ENCODE measurements around the gene KIF16B.
A peak's percentile ranks its signal among the peaks of the same experiment; 100 is the strongest.
"Not testable (repeated sequence)": the region's sequence is repeated elsewhere in the genome, so short reads cannot be mapped to it uniquely, and the experiment has no call there.

KIF16B gene

GRCh38 chr20:16590041-16590633, 16.9 kb upstream of the KIF16B start:
- no peak for DNase-seq

GRCh38 chr20:16589623-16590022, 16.4 kb upstream of the KIF16B start:
- DNase-seq, result no peak

GRCh38 chr20:16588241-16588640, 15.0 kb upstream of the KIF16B start:
- no peak for DNase-seq

- DNase-seq, result no peak
These were observed 13.8 kb upstream of the KIF16B start for GRCh38 chr20:16587066-16587465.

GRCh38 chr20:16583474-16583873, 10.2 kb upstream of the KIF16B start:
- no peak for DNase-seq

GRCh38 chr20:16581241-16581640, 8.0 kb upstream of the KIF16B start:
- DNase-seq, result no peak

GRCh38 chr20:16580620-16581019, 7.4 kb upstream of the KIF16B start:
- no peak for DNase-seq

GRCh38 chr20:16580147-16580546, 6.9 kb upstream of the KIF16B start:
- peak; percentile 34 for DNase-seq

- DNase-seq, result peak; percentile 88
These were observed 3.0 kb upstream of the KIF16B start for GRCh38 chr20:16576219-16576618.

- DNase-seq, result peak; percentile 65
These were observed 2.3 kb upstream of the KIF16B start for GRCh38 chr20:16575390-16576140.

GRCh38 chr20:16574656-16575355, 1.6 kb upstream of the KIF16B start:
- DNase-seq, result peak; percentile 98

- no peak for DNase-seq
These were observed 1.9 kb downstream of the KIF16B start for GRCh38 chr20:16571333-16571732.

GRCh38 chr20:16569246-16570153, 3.7 kb downstream of the KIF16B start:
- peak; percentile 72 for DNase-seq

- DNase-seq, result no peak
These were observed 7.2 kb downstream of the KIF16B start for GRCh38 chr20:16566080-16566479.

- not testable (repeated sequence) for DNase-seq
These were observed 9.2 kb downstream of the KIF16B start for GRCh38 chr20:16564079-16564478.

- DNase-seq, result no peak
These were observed 10.0 kb downstream of the KIF16B start for GRCh38 chr20:16563066-16563806.

GRCh38 chr20:16562259-16562658, 11.0 kb downstream of the KIF16B start:
- no peak for DNase-seq

- no peak for DNase-seq
These were observed 12.6 kb downstream of the KIF16B start for GRCh38 chr20:16560661-16561060.

- DNase-seq, result no peak
These were observed 13.0 kb downstream of the KIF16B start for GRCh38 chr20:16560216-16560615.

GRCh38 chr20:16556301-16556700, 16.9 kb downstream of the KIF16B start:
- DNase-seq, result no peak

- no peak for DNase-seq
These were observed 17.5 kb downstream of the KIF16B start for GRCh38 chr20:16555754-16556153.
